A673 (cell line): ENCODE data around the gene LRRC10. TPM values are rescaled to one million over a fixed set of nuclear protein-coding genes. Genes with fewer than 3 reads are reported as not detected.
A peak's percentile ranks its signal among the peaks of the same experiment; 100 is the strongest.

Experiments used
- BruUV-seq: library from RNA; stranded (reverse); fragments of 400-500 nt; replicated peaks from 2 replicates; lab custom pipeline; 2021; lab: Mats Ljungman, UMichigan
- CTCF ChIA-PET: fragments of 300-600 bp; sonication (Branson Sonifier 250); formaldehyde crosslinking; loops from one replicate; lab custom pipeline; 2022; ENCODE audit warnings: antibody characterized with exemption; lab: Charles Lee
- POLR2A ChIA-PET: fragments of 300-600 bp; sonication (Branson Sonifier 250); formaldehyde crosslinking; loops from one replicate; lab custom pipeline; 2022; ENCODE audit warnings: antibody characterized with exemption; ENCODE audit not compliant: low non-redundant PET; lab: Charles Lee
- DNase-seq: peaks from one replicate; pipeline ENCODE4 v3.0.0-alpha.2; 2015; ENCODE audit warnings: low spot score
- H3K27ac ChIP-seq: fragments of 200-600 bp; sonication (generic); 2 replicates; pipeline ENCODE4 v1.5.1; 2016; ENCODE audit warnings: mixed run types, low read depth, mild to moderate bottlenecking, mixed read lengths, antibody characterized with exemption, low read length; ENCODE audit not compliant: poor library complexity, severe bottlenecking
- H3K27me3 ChIP-seq: fragments of 200-600 bp; sonication (generic); replicated peaks from 2 replicates; pipeline ENCODE4 v1.6.1; 2017; ENCODE audit warnings: mixed run types, low read depth, mild to moderate bottlenecking, mixed read lengths, antibody characterized with exemption, low read length; ENCODE audit not compliant: insufficient read depth, poor library complexity
- H3K36me3 ChIP-seq: fragments of 200-600 bp; sonication (generic); 2 replicates; pipeline ENCODE4 v1.6.1; 2016; ENCODE audit warnings: mixed run types, mild to moderate bottlenecking, mixed read lengths, antibody characterized with exemption, low read length; ENCODE audit not compliant: insufficient read depth, poor library complexity, severe bottlenecking
- H3K4me1 ChIP-seq: fragments of 200-600 bp; sonication (generic); 2 replicates; pipeline ENCODE4 v1.6.1; 2017; ENCODE audit warnings: mixed run types, mild to moderate bottlenecking, mixed read lengths, antibody characterized with exemption, low read length; ENCODE audit not compliant: insufficient read depth, poor library complexity, severe bottlenecking
- H3K4me3 ChIP-seq: fragments of 200-600 bp; sonication (generic); 2 replicates; pipeline ENCODE4 v1.5.1; 2016; ENCODE audit warnings: low read depth, mixed run types, mild to moderate bottlenecking, mixed read lengths, low read length; ENCODE audit not compliant: poor library complexity, severe bottlenecking
- H3K9me3 ChIP-seq: fragments of 200-600 bp; sonication (generic); 2 replicates; pipeline ENCODE4 v1.6.1; 2016; ENCODE audit warnings: mixed run types, low read depth, mild to moderate bottlenecking, mixed read lengths, antibody characterized with exemption, low read length; ENCODE audit not compliant: poor library complexity, severe bottlenecking
- EZH2 ChIP-seq: fragments of 200-600 bp; sonication (generic); IDR thresholded peaks from 2 replicates; pipeline ENCODE4 v1.6.1; 2017; ENCODE audit warnings: borderline replicate concordance, low read depth, mild to moderate bottlenecking, mixed read lengths, antibody characterized with exemption, low read length; ENCODE audit not compliant: poor library complexity, severe bottlenecking
- intact Hi-C: fragments of 100-400 bp; cut with micrococcal nuclease; formaldehyde crosslinking; loops from one replicate; pipeline ENCODE4 v1.10.0; 2022; ENCODE audit not compliant: unreplicated experiment
- total RNA-seq: library from RNA; stranded (reverse); gene quantifications from 2 replicates; pipeline ENCODE4 v1.2.3, GENCODE V29; 2021
- TF ChIP-seq, protein P1 (sequence below): fragments of 300-800, 200-600 bp; sonication (generic); conservative IDR thresholded peaks from 2 replicates; pipeline ENCODE4 v1.5.1; 2017; ENCODE audit warnings: low read depth, mild to moderate bottlenecking, antibody characterized with exemption, low read length, moderate library complexity, mixed read lengths

The LRRC10 gene
- total RNA-seq, 1 experiment from 2014 or later: not detected

DNA sequence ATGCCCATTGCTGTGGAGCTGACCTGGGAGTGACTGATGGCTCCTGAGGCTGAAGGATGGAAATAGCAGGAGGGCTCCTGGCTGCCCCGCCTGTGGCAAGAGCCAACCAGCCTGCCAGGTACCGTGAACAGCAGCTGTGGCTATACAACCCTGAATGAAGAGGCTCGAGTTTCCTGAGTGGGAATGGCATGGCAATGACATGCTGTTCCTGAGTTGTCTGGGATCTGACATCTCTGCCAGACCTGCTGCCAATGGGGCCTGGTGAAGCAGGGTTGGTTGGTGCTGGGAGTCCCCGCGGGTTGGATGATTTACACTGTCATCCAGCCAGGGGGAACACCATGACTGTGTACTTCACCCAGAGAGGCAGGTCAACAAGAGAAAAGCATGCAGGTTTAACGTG, 31.8 kb upstream of the LRRC10 start:
- H3K36me3 ChIP-seq: no peaks in the 10 kb centered on the region
- H3K9me3 ChIP-seq: no peaks in the 10 kb centered on the region
- no peaks in the 10 kb centered on the region for H3K4me1 ChIP-seq
- CTCF ChIA-PET: no interaction called here
- no peak for DNase-seq
- BruUV-seq: no TSS peak
- H3K27ac ChIP-seq: no peak overlapping the region
- H3K4me3 ChIP-seq: no peak overlapping the region
- TF ChIP-seq EZH2: no peak
- TF ChIP-seq, protein P1, sequence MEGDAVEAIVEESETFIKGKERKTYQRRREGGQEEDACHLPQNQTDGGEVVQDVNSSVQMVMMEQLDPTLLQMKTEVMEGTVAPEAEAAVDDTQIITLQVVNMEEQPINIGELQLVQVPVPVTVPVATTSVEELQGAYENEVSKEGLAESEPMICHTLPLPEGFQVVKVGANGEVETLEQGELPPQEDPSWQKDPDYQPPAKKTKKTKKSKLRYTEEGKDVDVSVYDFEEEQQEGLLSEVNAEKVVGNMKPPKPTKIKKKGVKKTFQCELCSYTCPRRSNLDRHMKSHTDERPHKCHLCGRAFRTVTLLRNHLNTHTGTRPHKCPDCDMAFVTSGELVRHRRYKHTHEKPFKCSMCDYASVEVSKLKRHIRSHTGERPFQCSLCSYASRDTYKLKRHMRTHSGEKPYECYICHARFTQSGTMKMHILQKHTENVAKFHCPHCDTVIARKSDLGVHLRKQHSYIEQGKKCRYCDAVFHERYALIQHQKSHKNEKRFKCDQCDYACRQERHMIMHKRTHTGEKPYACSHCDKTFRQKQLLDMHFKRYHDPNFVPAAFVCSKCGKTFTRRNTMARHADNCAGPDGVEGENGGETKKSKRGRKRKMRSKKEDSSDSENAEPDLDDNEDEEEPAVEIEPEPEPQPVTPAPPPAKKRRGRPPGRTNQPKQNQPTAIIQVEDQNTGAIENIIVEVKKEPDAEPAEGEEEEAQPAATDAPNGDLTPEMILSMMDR: no peak
- intact Hi-C loops: no loop called here
- POLR2A ChIA-PET: no interaction called here
- no peaks in the 10 kb centered on the region for H3K27me3 ChIP-seq

DNA sequence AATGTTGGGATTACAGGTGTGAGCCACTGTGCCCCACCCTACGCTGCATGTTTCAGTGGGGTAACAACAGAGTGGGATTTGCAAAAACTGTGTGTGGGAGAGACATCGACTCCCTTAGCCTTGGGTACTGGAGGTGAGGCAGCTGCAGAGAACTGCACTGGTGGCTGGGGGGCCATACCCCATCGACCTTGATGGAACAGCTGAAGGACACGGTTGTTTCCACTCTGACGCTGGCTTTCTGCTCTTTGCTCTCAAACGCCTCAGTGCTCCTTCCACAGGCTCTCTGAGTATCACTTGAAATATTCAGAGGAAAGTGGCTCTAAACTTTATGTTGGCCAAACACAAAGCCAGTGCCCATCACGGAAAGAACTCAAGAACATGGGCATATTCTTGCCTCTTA, 30.8 kb upstream of the LRRC10 start:
- no peak for DNase-seq
- H3K27me3 ChIP-seq: no peaks in the 10 kb centered on the region
- H3K27ac ChIP-seq: no peak overlapping the region
- TF ChIP-seq, protein P1: no peak
- TF ChIP-seq EZH2: no peak
- CTCF ChIA-PET: no interaction called here
- intact Hi-C loops: no loop called here
- no peak overlapping the region for H3K4me3 ChIP-seq
- no TSS peak for BruUV-seq
- POLR2A ChIA-PET: no interaction called here
- no peaks in the 10 kb centered on the region for H3K4me1 ChIP-seq
- H3K36me3 ChIP-seq: no peaks in the 10 kb centered on the region
- no peaks in the 10 kb centered on the region for H3K9me3 ChIP-seq

DNA sequence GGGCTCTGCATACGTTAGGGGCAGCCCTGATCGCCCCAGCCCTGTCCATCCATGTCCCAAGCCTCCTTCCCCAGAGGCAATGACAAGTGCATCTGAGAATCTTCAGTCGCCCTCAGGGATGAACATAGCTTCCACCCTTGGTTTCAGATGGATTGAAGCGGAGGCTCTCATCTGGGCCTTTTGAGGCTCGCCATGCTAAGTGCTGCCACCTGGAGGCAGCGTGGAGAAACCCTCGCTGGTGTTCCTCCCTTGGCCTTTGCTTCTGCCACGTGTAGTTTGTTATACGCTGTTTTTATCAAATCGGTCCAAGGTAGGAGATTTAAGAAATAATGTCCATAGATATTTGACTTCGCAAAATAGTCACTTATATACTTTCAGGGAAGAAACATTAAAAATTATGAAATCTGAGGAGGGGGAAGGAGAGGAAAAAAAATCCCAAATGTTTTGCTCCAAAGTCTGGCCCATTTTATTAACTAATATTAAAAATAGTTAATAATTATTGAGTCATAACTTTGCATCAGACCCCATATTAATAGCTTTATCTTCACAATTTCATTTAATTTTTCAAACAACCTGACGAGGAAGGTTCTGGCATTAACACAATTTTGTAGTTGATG, 28.8 kb upstream of the LRRC10 start:
- Histone ChIP-seq H3K27ac (no peak overlapping the region), H3K4me1 (no peaks in the 10 kb centered on the region), H3K36me3 (no peaks in the 10 kb centered on the region), H3K9me3 (no peaks in the 10 kb centered on the region), H3K27me3 (no peaks in the 10 kb centered on the region), H3K4me3 (no peak overlapping the region)
- intact Hi-C loops: loop anchor here (10.0 kb wide), 2 partner anchors 345 to 485 kb away; no protein-coding TSS in a partner anchor
- ChIA-PET CTCF (interaction anchor here (1.0 to 1.1 kb wide), 3 partner anchors 282 to 349 kb away, joined by 3 to 16 read pairs (median 4); no protein-coding TSS in a partner anchor), POLR2A (no interaction called here)
- BruUV-seq: no TSS peak
- DNase-seq: peak; percentile 86
- TF ChIP-seq EZH2: no peak
- TF ChIP-seq, protein P1: peak; percentile 91
